Cardiac fibroblast (primary cell): ENCODE measurements around the gene POP4.
A peak's percentile ranks its signal among the peaks of the same experiment; 100 is the strongest.

Source experiments
- DNase-seq, 2 donors: peaks; one replicate each; pipeline versions ENCODE4 v3.0.0 to v3.0.0-alpha.2; 2010; ENCODE audit warnings: low read depth in 2 of 2
- H3K4me3 ChIP-seq, 2 donors: replicated peaks in 1 of 2; 1 replicate in 1 of 2; 2 replicates in 1 of 2; pipeline ENCODE4 v1.5.1; 2011; ENCODE audit warnings: low read depth in 2 of 2, low read length in 2 of 2, mild to moderate bottlenecking in 2 of 2, moderate library complexity in 1 of 2
- TF ChIP-seq, protein P1 (sequence below): IDR thresholded peaks from one replicate; pipeline ENCODE4 v1.5.1; 2011; ENCODE audit warnings: low read depth, mild to moderate bottlenecking, low read length, inconsistent platforms

Gene POP4

DNA sequence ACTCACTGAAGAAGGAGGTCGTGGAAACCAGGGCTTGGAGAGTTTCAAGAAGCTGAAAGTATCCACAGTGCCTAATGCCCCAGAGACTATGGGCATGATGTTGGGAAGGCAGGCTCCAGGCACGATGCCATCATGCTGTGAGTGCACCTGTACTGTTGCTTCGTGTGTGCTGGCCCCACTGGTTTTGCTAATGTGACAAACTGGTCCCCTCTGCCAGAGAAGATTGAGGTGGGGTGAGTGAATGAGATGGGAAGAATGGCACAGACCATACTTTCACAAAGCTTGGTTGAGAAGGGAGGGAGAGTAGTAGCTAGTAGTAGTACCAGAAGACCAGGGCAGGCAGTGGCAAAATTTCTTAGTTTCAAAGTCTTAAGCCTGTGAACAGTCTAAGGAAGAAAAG, 19.0 kb upstream of the POP4 start:
- DNase-seq: no peak
- TF ChIP-seq, protein P1, sequence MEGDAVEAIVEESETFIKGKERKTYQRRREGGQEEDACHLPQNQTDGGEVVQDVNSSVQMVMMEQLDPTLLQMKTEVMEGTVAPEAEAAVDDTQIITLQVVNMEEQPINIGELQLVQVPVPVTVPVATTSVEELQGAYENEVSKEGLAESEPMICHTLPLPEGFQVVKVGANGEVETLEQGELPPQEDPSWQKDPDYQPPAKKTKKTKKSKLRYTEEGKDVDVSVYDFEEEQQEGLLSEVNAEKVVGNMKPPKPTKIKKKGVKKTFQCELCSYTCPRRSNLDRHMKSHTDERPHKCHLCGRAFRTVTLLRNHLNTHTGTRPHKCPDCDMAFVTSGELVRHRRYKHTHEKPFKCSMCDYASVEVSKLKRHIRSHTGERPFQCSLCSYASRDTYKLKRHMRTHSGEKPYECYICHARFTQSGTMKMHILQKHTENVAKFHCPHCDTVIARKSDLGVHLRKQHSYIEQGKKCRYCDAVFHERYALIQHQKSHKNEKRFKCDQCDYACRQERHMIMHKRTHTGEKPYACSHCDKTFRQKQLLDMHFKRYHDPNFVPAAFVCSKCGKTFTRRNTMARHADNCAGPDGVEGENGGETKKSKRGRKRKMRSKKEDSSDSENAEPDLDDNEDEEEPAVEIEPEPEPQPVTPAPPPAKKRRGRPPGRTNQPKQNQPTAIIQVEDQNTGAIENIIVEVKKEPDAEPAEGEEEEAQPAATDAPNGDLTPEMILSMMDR: no peak
- no peak overlapping the region for H3K4me3 ChIP-seq

DNA sequence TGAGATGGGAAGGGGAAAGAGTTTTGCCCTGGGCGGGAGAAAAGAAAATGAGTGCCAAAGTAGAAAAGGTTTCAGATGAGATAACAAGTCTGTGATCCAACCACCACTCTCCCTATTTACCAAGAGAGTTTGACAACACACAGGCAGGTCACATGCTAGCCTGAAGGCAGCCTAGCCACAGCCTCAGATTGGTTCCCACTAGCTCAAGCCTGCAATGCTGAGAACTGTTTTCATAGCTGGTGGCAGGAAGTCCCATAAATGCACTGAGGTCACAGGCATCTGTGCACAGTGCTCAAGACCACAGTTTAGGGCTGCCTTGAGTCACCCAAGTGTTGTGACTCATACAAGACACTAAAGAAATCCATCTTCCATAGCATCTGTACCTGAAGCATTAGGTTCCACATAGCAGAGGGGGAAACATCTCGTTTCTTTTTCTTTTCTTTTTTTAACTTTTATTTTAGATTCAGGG, 18.5 kb upstream of the POP4 start:
- TF ChIP-seq, protein P1: no peak
- H3K4me3 ChIP-seq: no peak overlapping the region
- peak in 1 of 2 donors; percentile 22 for DNase-seq

DNA sequence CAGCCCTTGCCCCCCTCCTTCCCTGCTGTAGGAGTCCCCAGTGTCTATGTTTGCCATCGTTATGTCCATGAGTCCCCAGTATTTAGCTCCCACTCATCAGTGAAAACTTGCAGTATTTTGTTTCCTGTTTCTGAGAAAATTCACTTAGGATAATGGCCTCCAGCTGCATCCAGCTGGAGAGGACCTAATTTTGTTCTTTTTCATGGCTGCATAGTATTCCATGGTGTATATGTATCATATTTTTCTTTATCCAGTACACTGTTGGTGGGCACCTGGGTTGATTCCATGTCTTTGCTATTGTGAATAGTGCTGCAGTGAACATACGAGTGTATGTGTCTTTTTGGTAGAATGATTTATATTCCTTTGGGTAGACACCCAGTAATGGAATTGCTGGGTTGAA, 18.0 kb upstream of the POP4 start:
- no peak overlapping the region for H3K4me3 ChIP-seq
- TF ChIP-seq, protein P1: no peak
- no peak for DNase-seq

DNA sequence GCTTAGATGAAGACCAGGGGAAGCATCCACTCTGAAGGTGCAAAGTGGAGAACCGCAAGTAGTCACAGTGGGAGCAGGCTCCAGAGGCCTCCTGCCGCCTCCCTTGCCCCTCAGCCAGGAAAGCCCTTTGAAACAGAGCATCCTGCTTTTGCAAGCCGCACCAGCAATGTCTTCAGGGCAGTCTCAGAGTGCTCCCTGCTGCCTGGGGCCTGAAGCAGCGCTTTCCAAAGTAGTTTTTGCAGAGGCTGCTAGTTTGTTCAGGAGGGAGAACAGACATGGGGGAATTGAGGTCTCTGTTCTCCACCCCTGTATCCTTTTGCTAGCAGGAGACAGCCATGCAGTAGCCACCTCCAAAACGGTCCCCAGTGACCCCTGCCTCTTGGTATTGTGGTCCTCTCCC, 15.8 kb upstream of the POP4 start:
- no peak overlapping the region for H3K4me3 ChIP-seq
- TF ChIP-seq, protein P1: no peak
- DNase-seq: no peak

DNA sequence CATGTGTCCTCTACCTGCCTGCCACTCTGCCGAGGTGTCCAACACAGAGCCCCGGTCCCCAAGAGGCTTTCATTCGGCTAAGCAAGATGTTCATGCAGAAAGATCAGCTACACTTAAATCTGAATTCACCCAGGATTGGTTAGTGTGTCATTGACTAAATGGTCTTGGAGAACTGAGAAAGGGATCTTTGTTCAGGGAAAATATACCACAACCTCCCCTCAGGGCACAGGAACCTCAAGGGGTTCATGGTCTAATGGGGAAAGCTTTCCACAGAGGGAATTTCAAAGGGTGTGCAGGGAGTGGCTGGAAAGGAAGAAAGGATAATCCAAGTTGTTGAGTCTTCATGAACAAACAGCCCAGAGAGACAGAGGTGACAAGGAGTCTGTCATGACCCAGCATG, 14.4 kb upstream of the POP4 start:
- H3K4me3 ChIP-seq: no peak overlapping the region
- TF ChIP-seq, protein P1: no peak
- no peak for DNase-seq

DNA sequence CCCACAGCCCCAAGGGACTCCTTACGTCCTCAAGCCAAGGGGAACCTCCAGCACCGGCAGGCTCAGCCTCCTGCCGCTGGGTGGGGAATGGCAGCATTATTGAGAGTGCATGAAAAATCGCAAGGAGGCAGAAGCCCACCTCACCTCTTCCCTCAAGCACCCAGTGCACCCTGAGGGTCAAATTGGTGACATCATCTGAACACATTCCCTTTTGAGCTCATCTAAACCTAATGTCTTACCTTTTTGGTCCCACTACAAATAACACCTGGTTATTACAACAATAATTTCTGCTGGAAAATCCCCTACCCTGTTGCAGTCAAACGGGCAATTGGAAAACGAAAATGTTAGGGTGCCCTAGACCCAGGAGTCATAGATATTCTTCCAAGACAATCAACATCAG, 12.2 kb upstream of the POP4 start:
- no peak overlapping the region for H3K4me3 ChIP-seq
- TF ChIP-seq, protein P1: no peak
- DNase-seq: no peak

DNA sequence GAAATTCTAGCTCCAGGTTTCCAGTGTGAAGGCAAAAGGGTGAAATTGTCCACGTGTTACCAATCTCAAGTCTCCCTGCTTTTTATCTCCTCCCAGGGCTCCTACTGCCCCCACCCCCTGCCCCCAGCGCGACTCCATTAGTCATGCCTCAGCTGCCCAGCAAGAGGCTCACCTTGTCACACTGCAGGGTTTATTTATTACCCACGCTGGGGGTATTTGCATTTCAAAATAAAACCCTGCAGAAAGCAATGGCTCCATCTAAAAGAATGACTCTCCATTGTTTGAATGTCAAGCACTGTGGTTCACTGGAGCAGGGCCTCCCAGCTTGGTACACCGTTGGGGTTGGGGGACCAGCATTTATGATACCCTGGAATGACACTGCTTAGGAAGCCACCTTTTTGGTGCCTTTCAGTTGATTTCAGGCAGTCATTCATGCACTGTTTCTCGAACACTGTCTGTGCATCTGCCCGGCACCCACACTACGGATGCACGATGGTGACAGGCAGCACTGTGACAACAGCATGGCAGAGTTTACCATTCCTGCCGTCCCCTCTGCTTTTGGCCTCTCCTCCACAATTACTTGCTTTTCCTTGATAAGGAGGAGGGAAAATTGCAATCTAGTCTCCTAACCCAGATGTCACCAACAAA, 9.9 kb upstream of the POP4 start:
- TF ChIP-seq, protein P1: no peak
- no peak overlapping the region for H3K4me3 ChIP-seq
- no peak for DNase-seq
